ENCODE measurements around the gene R3HDML. TPM values are rescaled to one million over a fixed set of nuclear protein-coding genes. Genes with fewer than 3 reads are reported as not detected.
"Not testable (repeated sequence)": the region's sequence is repeated elsewhere in the genome, so short reads cannot be mapped to it uniquely, and the experiment has no call there.

Gene R3HDML
- total RNA-seq, result not detected
- long read RNA-seq, partial matches to known transcripts, result 0 of 1 reads
- long read RNA-seq, other reads (novel, unspliced or antisense), result 1 of 1 reads

GRCh38 chr20:44336725-44337380 is at the start of gene R3HDML:
R3HDML (plus strand) TSS chr20:44337043; CDS start chr20:44337158, 115 bp downstream.
- intact Hi-C loops (cut with DNase I, micrococcal nuclease), result no loop called here
- peak; percentile 13 for ATAC-seq

GRCh38 chr20:44287272-44288097 is 49.4 kb upstream of the R3HDML start:
- DNase-seq (peak; percentile 52 to 64), ATAC-seq (peak; percentile 78)
- intact Hi-C loops (cut with DNase I, micrococcal nuclease), result no loop called here

More at GRCh38 chr20:44336725-44337380, at the start of gene R3HDML:
- no peak for DNase-seq

GRCh38 chr20:44288252-44288651 is 48.6 kb upstream of the R3HDML start:
- ATAC-seq (peak; percentile 89), DNase-seq (peak in 1 of 2 donors; percentile 12)
- intact Hi-C loops (cut with DNase I, micrococcal nuclease), result no loop called here

- DNase-seq (no peak), ATAC-seq (no peak)
- intact Hi-C loops (cut with DNase I, micrococcal nuclease), result no loop called here
These were observed 45.1 kb upstream of the R3HDML start for GRCh38 chr20:44291754-44292153.

- ATAC-seq (peak; percentile 86), DNase-seq (peak in 1 of 2 donors; percentile 27)
- intact Hi-C loops (cut with DNase I, micrococcal nuclease), result no loop called here
These were observed 40.8 kb upstream of the R3HDML start for GRCh38 chr20:44296011-44296410.

- intact Hi-C loops (cut with DNase I, micrococcal nuclease), result no loop called here
- no peak for ATAC-seq
- DNase-seq, result no peak
These were observed 39.1 kb upstream of the R3HDML start for GRCh38 chr20:44297721-44298120.

- intact Hi-C loops (cut with DNase I, micrococcal nuclease); ATAC-seq; DNase-seq: not testable (repeated sequence)
These were observed 37.8 kb upstream of the R3HDML start for GRCh38 chr20:44299011-44299535.

- ATAC-seq, result no peak
- no peak for DNase-seq
- intact Hi-C loops (cut with DNase I, micrococcal nuclease), result no loop called here
These were observed 35.6 kb upstream of the R3HDML start for GRCh38 chr20:44301285-44301684.

GRCh38 chr20:44302026-44302669 is 34.7 kb upstream of the R3HDML start:
- intact Hi-C loops (cut with DNase I, micrococcal nuclease), result no loop called here
- ATAC-seq (peak; percentile 88), DNase-seq (peak; percentile 23 to 59)

- no peak for ATAC-seq
- intact Hi-C loops (cut with DNase I, micrococcal nuclease), result no loop called here
- DNase-seq, result no peak
These were observed 34.1 kb upstream of the R3HDML start for GRCh38 chr20:44302736-44303135.

GRCh38 chr20:44304383-44304782 is 32.5 kb upstream of the R3HDML start:
- DNase-seq, result no peak
- intact Hi-C loops (cut with DNase I, micrococcal nuclease), result no loop called here
- ATAC-seq, result no peak

GRCh38 chr20:44306927-44307326 is 29.9 kb upstream of the R3HDML start:
- ATAC-seq (no peak), DNase-seq (no peak)
- intact Hi-C loops (cut with DNase I, micrococcal nuclease), result loop anchor here in 1 of 2 donors (5.0 kb wide), 1 partner anchor 90 kb away; no protein-coding TSS in a partner anchor

GRCh38 chr20:44309763-44310663 is 26.8 kb upstream of the R3HDML start:
- DNase-seq, result peak; percentile 45 to 47
- intact Hi-C loops (cut with DNase I, micrococcal nuclease), result loop anchor here (5.0 to 10.0 kb wide), 3 partner anchors 85 to 297 kb away; no protein-coding TSS in a partner anchor
- peak; percentile 55 for ATAC-seq

- intact Hi-C loops (cut with DNase I, micrococcal nuclease), result loop anchor here (5.0 to 10.0 kb wide), 2 partner anchors 86 to 296 kb away; no protein-coding TSS in a partner anchor
- DNase-seq (peak; percentile 98 to 99), ATAC-seq (peak; percentile 92)
These were observed 25.9 kb upstream of the R3HDML start, which contains the start of gene FITM2 for GRCh38 chr20:44310664-44311639. FITM2 (minus strand) TSS chr20:44311202; CDS start chr20:44311148, 54 bp downstream.

GRCh38 chr20:44314870-44315269 is 22.0 kb upstream of the R3HDML start:
- ATAC-seq, result no peak
- intact Hi-C loops (cut with DNase I, micrococcal nuclease), result loop anchor here (5.0 to 10.0 kb wide), 2 partner anchors 90 to 292 kb away; no protein-coding TSS in a partner anchor

GRCh38 chr20:44319839-44320422 is 16.9 kb upstream of the R3HDML start:
- DNase-seq (no peak), ATAC-seq (no peak)
- intact Hi-C loops (cut with DNase I, micrococcal nuclease), result loop anchor here in 1 of 2 donors (10.0 kb wide), 1 partner anchor 95 kb away; no protein-coding TSS in a partner anchor

More at GRCh38 chr20:44314870-44315269, 22.0 kb upstream of the R3HDML start:
- DNase-seq, result no peak

All from left colon (tissue), 2 donors.